GM12874 (cell line): Measurements from ENCODE around the gene AGTRAP.

Source experiments
- TF ChIP-seq, protein P1 (sequence below): IDR thresholded peaks from 2 replicates; pipeline ENCODE4 v1.5.1; 2011; ENCODE audit warnings: low read depth, mild to moderate bottlenecking, control low read depth, low read length, moderate library complexity; ENCODE audit not compliant: insufficient read depth

Gene AGTRAP

DNA sequence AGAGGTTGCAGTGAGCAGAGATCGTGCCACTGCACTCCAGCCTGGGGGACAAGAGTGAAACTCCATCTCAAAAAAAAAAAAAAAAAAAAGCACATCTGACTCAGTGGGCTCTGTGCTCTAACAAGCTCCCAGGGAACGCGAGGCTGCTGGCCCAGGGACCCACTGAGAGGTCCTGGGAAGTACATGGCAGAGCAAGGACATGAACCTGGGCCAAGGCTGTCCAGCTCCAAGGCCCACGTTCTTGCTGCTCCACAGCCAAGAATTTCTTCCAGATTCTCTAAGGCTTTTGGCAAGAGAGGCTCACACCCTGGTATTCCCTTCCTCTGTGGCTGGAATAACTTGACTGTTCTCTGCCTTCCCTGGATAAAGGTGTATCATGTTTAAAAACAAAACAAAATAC lies 15.4 kb upstream of the AGTRAP start:
- TF ChIP-seq, protein P1, sequence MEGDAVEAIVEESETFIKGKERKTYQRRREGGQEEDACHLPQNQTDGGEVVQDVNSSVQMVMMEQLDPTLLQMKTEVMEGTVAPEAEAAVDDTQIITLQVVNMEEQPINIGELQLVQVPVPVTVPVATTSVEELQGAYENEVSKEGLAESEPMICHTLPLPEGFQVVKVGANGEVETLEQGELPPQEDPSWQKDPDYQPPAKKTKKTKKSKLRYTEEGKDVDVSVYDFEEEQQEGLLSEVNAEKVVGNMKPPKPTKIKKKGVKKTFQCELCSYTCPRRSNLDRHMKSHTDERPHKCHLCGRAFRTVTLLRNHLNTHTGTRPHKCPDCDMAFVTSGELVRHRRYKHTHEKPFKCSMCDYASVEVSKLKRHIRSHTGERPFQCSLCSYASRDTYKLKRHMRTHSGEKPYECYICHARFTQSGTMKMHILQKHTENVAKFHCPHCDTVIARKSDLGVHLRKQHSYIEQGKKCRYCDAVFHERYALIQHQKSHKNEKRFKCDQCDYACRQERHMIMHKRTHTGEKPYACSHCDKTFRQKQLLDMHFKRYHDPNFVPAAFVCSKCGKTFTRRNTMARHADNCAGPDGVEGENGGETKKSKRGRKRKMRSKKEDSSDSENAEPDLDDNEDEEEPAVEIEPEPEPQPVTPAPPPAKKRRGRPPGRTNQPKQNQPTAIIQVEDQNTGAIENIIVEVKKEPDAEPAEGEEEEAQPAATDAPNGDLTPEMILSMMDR = no peak

DNA sequence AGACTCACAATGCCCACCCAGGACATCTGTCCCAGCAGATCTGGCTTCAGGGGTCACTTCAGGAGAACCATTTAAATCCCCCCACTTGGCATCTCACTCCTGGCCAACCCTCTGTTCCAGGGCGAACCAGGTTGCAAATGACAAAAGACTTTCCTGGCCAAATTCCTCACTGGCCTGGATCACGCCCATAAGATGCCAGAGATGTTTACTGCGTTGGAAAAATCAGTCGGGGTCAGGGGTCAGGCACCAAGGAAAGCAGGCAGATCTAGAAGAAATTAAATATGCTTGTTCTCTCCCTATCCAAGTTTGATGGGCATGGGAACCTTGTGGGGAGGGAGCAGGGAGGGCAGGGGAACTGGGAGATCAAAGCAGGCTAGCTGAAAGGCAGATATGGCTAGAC lies 14.6 kb upstream of the AGTRAP start:
- TF ChIP-seq, protein P1 = no peak

DNA sequence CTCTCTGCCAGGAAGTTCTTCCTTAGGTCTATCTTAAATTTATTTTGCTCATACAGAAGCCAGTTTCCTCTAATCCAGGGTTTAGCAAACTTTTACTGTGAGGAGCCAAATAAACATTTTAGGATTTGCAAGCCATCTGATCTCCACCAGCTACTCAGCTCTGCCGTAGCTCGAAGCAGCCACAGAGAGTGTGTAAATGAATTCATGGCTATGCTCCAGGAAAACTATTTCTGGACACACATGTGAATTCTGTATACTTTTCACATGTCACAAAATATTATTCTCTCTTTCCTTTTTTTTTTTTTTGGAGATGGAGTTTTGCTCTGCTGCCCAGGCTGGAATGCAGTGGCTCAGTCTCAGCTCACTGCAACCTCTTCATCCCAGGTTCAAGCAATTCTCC lies 13.4 kb upstream of the AGTRAP start:
- TF ChIP-seq, protein P1 = no peak

- TF ChIP-seq, protein P1 = no peak
Measured at GRCh38 chr1:11725616-11726015, 10.3 kb upstream of the AGTRAP start.

DNA sequence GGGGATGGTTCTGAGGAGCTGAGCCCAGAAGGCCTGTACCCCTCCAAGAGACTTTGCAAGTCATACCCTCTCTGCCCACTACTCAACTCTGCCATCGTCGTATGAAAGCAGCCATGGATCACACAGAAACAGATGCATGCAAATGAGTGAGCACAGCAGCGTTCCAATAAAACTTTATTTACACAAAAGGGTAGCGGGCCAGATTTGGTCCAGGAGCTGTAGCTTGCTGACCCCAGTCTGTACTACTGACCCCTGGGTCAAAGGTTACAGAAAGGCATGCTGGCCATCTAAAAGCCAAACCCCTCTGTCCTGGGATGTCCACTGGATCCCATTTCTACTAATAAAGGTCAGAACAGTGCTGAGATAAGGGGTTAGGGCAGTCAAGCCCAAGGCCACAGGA lies 8.8 kb upstream of the AGTRAP start:
- TF ChIP-seq, protein P1 = no peak

DNA sequence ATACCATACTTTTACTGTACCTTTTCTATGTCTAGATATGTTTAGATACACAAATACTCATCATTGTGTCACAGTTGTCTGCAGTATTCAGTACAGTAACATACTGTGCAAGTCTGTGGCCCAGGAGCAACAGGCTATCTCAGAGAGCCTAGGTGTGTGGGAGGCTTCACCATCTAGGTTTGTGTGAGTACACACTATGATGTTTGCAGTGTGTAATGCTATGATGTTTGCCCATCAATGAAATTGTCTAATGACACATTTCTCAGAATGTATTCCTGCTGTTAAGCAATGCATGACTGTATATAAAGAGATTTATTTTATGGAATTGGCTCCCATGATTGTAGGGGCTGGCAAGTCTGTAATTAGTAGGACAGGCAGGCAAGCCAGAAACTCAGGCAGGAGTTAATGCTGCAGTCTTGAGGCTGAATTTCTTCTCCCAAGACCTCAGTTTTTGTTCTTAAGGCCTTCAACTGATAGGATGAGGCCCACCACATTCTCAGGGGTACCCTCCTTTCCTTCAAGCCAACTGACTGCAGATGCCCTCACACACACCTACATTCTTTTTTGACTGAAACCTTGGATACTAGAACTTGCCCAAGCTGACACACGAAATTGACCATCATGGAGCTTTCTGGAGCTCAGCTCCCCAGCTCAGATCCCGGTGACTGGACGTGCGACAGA lies 7.7 kb upstream of the AGTRAP start:
- TF ChIP-seq, protein P1 = no peak

GRCh38 chr1:11729155-11729497 lies 6.8 kb upstream of the AGTRAP start:
- TF ChIP-seq, protein P1 = no peak
